Measurements from ENCODE around the gene OR6X1.
"Not testable (repeated sequence)": the region's sequence is repeated elsewhere in the genome, so short reads cannot be mapped to it uniquely, and the experiment has no call there.

Gene OR6X1

GRCh38 chr11:123753110-123753509 lies 1.2 kb downstream of the OR6X1 start:
- no peak for DNase-seq (ENCODE audit: low spot score)

- DNase-seq (ENCODE audit: low spot score), result no peak
Observed at GRCh38 chr11:123751781-123752180, 2.5 kb downstream of the OR6X1 start.

GRCh38 chr11:123748349-123748748 lies 6.0 kb downstream of the OR6X1 start:
- not testable (repeated sequence) for DNase-seq (ENCODE audit: low spot score)

GRCh38 chr11:123745764-123746451 lies 8.4 kb downstream of the OR6X1 start:
- DNase-seq (ENCODE audit: low spot score), result no peak

- no peak for DNase-seq (ENCODE audit: low spot score)
Observed at GRCh38 chr11:123742724-123743120, 11.6 kb downstream of the OR6X1 start.

GRCh38 chr11:123742031-123742723 lies 12.1 kb downstream of the OR6X1 start:
- peak; percentile 1 for DNase-seq (ENCODE audit: low spot score)

GRCh38 chr11:123741159-123742030 lies 12.9 kb downstream of the OR6X1 start, which contains the start of gene ZNF202:
Gene ZNF202 (minus strand): TSS chr11:123741660. CDS start chr11:123730888, 10,772 bp downstream.
- peak; percentile 88 for DNase-seq (ENCODE audit: low spot score)

GRCh38 chr11:123740787-123741158 lies 13.5 kb downstream of the OR6X1 start:
- peak; percentile 11 for DNase-seq (ENCODE audit: low spot score)

GRCh38 chr11:123738374-123738773 lies 15.9 kb downstream of the OR6X1 start:
- DNase-seq (ENCODE audit: low spot score), result no peak

GRCh38 chr11:123736769-123737168 lies 17.5 kb downstream of the OR6X1 start:
- no peak for DNase-seq (ENCODE audit: low spot score)

GRCh38 chr11:123729602-123730001 lies 24.7 kb downstream of the OR6X1 start:
- peak; percentile 65 for DNase-seq (ENCODE audit: low spot score)

GRCh38 chr11:123725995-123726655 lies 28.2 kb downstream of the OR6X1 start:
- DNase-seq (ENCODE audit: low spot score), result no peak

GRCh38 chr11:123719452-123719851 lies 34.9 kb downstream of the OR6X1 start:
- DNase-seq (ENCODE audit: low spot score), result peak; percentile 15

GRCh38 chr11:123718469-123718868 lies 35.8 kb downstream of the OR6X1 start:
- no peak for DNase-seq (ENCODE audit: low spot score)

GRCh38 chr11:123718063-123718462 lies 36.3 kb downstream of the OR6X1 start:
- DNase-seq (ENCODE audit: low spot score), result no peak

GRCh38 chr11:123712627-123713026 lies 41.7 kb downstream of the OR6X1 start:
- DNase-seq (ENCODE audit: low spot score), result not testable (repeated sequence)

- peak; percentile 58 for DNase-seq (ENCODE audit: low spot score)
Observed at GRCh38 chr11:123707606-123708205, 46.6 kb downstream of the OR6X1 start.

- no peak for DNase-seq (ENCODE audit: low spot score)
Observed at GRCh38 chr11:123707206-123707605, 47.1 kb downstream of the OR6X1 start.

GRCh38 chr11:123704341-123704740 lies 50.0 kb downstream of the OR6X1 start:
- DNase-seq (ENCODE audit: low spot score), result no peak
